Amniotic epithelial cell (primary cell): ENCODE data around the gene GRIK4.
A peak's percentile ranks its signal among the peaks of the same experiment; 100 is the strongest.
"Not testable (repeated sequence)": the region's sequence is repeated elsewhere in the genome, so short reads cannot be mapped to it uniquely, and the experiment has no call there.

Experiments used
- DNase-seq: peaks from one replicate; pipeline ENCODE4 v3.0.0-alpha.2; 2010; ENCODE audit warnings: low read depth

Gene GRIK4

DNA sequence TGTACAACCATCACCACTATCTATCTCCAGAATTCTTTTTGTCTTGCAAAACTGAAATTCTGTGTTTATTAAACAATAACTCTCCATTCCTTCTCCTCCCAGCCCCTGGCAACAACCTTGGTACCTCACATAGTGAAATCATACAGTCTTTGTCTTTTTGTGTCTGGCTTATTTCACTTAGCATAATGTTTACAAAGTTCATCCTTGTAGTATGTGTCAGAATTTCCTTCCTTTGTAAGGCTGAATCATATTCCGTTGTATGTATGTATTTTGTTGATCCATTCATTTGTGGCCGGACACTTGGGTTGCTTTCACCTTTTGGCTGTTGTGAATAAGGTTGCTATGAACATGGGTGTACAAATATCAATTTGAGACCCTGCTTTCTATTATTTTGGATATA is 268.7 kb downstream of the GRIK4 start:
- DNase-seq = peak; percentile 44

DNA sequence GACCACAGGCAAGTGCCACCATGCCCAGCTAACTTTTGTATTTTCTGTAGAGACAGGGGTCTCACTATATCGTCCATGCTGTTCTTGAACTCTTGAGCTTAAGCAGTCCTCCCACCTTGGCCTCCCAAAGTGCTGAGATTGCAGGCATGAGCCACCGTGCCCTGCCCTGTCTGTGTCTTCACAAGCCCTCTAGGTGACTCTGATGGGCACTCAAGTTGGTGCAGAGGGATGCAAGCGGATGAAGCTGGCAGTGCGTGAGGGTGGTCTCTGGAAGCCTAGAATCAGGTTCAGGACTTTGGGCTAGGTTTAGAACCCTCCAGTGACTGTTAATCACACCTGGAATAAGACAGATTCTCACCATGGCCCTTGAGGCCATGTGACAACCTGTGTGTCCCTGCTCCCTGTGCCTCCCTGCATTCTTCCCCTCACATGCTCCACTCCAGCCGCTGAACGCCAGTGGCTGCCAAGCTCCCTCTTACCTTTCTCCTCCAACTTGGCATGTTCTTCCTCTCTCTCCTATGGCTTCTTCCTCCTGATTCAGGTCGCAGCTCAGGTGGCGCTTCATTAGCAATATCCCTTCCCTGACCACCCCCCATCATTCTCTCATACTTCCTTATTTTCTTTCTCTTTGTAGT is 270.1 kb downstream of the GRIK4 start:
- DNase-seq = no peak

DNA sequence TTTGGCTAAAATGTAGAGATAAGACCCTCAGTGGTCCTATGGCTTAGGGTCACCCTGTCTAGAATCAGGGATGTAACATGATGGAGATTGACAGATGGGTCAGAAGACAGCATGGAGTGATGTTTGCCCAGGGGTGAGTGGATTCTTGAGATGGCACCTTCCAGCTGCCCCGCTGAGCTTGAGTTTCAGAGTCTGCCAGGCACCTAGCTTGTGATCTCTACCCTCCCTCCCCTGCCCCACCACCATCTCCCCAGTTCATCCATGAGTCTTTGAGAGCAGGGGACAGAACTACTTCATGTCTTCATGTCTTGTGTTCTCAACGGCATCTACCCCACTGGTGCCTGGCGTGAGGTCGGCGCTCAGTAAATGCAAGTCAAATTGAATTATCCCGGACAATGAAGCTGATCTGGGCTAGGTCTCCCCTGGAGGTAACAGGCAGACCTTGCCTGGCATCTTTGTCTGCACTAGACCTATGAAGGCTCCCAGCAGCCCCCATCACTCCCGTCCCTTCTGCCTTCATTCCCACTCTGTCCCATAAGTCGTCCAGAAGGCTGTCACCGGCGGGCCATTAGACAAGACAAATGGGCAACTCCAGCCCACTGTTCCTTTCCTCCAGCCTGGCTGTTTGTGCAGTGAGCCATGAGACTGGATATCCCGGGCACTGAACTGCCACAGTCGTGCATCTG is 273.2 kb downstream of the GRIK4 start:
- DNase-seq = no peak

GRCh38 chr11:120785576-120785975 is 274.0 kb downstream of the GRIK4 start:
- DNase-seq = no peak

GRCh38 chr11:120786206-120786735 is 274.7 kb downstream of the GRIK4 start:
- DNase-seq = no peak

- DNase-seq = not testable (repeated sequence)
Observed at GRCh38 chr11:120787224-120787623, 275.7 kb downstream of the GRIK4 start.

- DNase-seq = no peak
Observed at GRCh38 chr11:120789391-120789790, 277.8 kb downstream of the GRIK4 start.

GRCh38 chr11:120792306-120792705 is 280.8 kb downstream of the GRIK4 start:
- no peak for DNase-seq

DNA sequence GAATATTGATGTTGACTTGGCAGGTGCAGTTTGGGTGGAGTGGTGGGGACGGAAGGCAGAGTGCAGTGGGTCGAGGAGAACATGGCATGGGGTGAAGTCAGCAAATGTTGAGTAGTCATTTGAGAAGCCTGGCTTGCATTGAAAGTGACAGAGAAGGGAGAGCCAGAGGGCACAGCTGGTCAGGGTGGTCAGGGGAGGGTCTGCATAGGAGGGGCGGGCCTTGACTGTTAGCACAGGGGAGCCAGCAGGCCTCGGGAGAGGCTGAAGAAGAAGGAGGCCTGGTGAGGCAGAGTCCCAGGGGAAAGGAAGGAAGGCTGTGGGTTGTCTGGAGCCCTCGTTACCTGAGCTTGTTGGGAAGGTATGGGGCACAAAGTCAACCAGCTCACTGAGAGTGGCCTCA is 281.6 kb downstream of the GRIK4 start:
- DNase-seq = no peak

- DNase-seq = no peak
Observed at GRCh38 chr11:120793806-120794479, 282.4 kb downstream of the GRIK4 start.

DNA sequence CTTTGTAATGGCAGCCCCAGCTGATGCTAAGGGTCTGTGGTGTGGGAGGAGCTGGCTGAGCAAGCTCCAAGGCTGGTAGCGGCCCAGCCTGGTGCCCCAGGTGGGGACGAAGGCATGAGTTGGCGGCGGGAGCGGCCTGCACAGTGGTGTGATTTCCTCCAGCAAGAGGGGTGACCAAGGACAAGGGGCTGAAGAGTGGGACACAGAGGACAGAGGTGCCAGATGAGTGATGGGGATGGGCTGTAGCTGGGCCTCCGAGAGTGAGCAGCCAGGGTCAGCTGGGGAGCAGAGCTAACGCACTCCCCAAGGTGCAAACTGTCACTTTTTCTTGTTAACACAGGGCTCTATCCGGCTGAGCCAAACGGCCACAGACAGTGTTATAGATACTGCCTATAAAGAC is 283.2 kb downstream of the GRIK4 start:
- DNase-seq = no peak

DNA sequence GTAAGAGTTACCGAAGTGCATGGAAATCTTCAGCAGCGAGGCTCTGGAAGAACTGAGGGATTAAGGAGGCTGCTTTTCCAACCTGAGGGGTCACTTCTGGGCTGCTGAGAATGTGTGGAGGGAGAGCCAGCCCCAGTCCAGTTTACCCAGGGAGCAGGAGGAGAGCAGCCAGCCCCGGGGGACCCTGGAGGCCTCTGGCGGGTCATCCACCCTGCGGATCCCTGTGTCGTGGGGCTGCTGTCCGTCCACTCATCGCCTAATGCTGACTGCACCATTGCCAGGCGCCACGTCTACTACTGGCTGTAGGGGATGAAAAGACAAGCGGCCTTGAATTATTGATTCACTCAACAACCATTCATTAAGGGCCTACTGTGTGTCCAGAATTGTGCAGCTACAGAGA is 283.6 kb downstream of the GRIK4 start:
- no peak for DNase-seq

GRCh38 chr11:120797143-120797542 is 285.6 kb downstream of the GRIK4 start:
- DNase-seq = no peak

- DNase-seq = no peak
Observed at GRCh38 chr11:120798854-120799253, 287.3 kb downstream of the GRIK4 start.

DNA sequence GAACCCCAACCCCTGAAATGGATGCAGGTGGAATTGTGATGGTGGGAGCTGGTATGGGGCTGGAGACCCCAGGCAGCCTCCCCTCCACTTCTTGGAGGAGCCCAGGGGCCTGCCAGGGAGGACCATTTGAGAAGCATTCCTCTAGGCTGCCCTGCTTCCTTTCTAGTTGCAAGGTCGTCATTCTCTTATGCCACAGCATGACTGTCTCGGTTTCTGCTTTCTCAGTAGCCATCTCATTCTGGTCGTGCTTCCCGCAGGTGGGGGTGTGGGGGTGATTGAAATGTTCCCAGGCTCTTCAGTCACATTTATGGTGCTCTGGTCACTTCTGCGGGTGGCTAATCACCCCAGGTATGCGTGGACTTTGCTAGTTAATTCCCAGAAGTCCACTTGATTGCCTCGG is 288.7 kb downstream of the GRIK4 start:
- DNase-seq = no peak

DNA sequence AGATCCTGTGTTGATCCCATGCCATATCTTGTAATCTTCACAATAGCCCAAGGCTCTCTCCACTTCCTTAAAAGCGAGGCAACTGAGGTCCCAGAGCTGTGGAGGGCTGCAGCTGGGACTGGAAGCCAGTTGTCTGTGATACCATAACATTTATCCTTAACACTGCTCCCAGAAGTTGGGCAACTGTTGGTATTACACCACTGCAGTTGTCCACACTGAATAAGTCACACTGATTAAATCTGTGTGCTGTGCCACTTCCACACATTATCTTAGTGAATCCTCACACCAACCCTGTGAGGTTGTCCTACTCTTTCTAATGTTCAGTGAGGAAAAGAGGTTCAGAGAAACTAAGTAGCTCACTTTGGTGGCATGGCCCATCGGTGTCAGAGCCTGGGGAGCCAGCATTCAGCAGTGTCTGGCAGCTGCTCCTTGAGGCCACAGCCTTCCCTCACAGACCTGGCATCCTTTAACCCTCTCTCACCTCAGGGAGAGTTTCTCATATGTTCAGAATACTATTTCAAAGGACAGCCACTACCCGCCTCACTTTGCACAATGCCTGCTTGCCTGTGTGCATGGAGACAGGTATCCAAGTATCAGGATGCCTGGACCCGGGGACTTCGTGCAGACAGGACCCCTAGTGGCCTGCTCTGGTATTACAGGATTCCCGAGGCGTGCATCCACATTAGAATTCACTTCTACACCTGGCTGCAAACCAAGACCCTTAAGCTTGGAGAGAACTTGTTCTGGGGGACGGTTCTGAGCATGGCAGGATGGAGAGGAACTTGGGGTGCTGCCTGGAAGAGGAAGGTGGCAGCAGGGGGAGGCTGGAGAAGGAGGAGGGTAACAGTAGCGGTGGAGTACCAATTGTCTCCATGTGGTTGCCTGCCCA is 290.5 kb downstream of the GRIK4 start:
- peak; percentile 48 for DNase-seq

DNA sequence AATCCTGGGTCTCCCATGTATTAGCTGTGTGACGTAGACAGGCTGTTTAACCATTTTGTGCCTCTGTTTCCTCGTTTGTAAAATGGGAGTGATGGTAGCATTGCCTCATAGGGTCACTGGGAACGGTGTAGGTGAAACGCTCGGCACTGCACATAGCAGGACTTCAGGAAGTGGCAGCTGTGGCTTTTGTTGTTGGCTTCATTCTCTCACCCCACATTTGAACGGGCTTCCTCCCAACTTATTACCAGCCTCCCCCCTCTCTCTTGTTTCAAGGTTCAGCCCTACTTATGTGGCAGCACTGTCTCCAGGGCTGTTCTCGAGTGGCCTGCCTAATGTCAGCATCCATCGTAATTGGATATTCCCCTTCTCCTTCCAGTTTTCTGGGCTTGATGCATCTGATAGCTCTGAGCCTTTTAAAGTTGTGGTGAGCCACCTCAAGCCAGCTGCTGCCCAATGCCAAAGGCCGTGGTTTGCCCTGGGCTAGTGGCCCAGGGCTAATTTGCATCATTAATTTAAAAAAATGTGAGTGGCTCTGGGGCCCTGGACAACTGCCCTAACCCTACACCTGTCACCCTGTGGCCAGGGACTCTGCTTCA is 294.5 kb downstream of the GRIK4 start:
- DNase-seq = no peak

DNA sequence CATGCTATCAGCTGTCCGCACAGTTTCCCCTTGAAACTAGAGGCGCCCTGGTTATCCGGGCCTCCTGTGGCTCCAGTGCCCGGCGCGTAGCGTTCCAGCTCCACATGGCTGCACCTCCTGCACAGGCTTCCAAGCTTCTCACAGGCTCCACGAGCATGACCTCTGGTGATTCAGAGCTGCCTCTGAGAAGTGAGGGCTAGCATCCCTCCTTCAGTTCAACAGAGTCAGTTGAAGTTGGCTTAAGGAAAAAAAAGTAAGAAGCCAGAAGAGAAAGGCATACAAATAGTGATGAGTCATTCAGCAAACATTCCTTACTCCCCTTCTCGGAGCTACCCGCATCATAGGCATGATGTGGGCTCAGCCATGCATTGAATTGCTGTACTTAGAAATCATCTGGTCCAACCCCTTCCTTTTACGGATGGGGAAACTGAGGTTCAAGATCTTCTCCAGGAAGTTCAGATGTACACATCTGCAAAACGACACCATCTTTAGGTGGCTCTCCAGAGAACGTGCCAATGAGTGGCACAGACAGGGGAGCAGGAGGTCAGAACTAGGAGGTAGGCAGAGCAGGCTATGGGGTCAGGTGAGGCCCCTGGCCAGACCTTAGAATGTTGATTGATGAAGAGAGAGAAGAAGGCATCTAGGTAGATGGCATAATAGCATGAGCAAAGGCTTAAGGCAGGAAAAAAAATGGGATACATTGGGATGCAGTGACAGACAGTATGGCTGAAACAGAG is 296.0 kb downstream of the GRIK4 start:
- peak; percentile 87 for DNase-seq

DNA sequence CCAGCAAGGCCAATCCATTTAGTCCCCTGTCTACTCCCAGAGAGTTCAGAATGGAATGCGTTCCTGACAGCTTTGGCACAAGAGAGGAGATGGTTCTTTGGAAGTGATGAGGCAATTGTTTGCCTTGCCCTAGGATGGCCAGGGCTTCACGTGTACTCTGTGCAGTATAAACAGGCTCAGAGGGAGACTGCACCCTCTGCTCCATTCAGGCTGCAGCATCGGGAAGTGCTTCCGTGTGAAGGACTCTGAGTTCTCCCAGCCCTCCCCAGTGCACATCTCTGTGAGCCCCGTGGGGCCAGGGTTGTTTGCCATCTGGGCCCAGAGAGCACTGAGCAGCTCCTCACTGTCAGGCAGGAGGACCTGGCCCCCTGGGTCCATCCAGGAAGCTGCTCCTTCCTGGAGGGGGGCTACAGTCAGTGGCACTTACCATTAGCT is 297.1 kb downstream of the GRIK4 start:
- DNase-seq = no peak

- peak; percentile 65 for DNase-seq
Observed at GRCh38 chr11:120810251-120810650, 298.7 kb downstream of the GRIK4 start.

DNA sequence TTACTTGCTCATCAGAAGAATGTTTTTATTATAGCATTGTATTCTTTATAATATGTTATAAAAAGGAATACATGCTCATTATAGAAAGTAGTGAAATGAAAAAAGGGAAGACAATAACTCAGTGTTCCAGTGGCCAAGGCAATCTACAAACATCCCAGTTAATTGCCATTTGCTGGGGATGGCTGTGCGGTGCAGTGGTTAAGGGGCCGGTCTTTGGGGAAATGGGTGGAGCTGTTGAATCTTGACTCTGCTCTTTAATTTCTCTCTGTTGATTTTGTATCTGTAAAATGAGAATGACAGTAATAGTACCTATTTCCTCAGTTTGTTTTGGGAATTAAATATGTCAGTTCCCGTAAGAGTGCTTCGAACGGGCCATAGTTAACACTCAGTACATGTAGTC is 299.7 kb downstream of the GRIK4 start:
- DNase-seq = no peak
